ENCODE data around the gene DIPK1B. TPM values are rescaled to one million over a fixed set of nuclear protein-coding genes. Genes with fewer than 3 reads are reported as not detected.
A peak's percentile ranks its signal among the peaks of the same experiment; 100 is the strongest.

Gene DIPK1B
- total RNA-seq, 1 experiment from 2014 or later = 13.3 TPM

DNA sequence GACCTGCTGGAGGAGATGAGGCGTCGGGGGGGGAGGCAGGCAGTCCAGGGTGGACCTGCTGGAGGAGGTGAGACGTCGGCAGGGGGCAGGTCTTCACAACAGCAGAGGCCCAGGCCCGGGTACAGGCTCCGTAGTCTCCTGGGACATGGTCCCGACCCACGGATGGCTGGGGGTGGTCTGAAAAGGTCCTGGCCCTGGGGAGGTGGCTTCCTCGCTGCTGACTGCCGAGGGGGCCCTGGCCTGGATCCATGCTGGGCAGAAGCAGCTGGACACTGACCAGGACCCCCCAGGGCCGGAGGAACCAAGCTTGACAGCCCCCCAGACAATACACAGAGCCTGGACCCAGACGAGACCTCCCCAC is 41.1 kb upstream of the DIPK1B start:
- no peak for DNase-seq
- no peak overlapping the region for H3K4me3 ChIP-seq

DNA sequence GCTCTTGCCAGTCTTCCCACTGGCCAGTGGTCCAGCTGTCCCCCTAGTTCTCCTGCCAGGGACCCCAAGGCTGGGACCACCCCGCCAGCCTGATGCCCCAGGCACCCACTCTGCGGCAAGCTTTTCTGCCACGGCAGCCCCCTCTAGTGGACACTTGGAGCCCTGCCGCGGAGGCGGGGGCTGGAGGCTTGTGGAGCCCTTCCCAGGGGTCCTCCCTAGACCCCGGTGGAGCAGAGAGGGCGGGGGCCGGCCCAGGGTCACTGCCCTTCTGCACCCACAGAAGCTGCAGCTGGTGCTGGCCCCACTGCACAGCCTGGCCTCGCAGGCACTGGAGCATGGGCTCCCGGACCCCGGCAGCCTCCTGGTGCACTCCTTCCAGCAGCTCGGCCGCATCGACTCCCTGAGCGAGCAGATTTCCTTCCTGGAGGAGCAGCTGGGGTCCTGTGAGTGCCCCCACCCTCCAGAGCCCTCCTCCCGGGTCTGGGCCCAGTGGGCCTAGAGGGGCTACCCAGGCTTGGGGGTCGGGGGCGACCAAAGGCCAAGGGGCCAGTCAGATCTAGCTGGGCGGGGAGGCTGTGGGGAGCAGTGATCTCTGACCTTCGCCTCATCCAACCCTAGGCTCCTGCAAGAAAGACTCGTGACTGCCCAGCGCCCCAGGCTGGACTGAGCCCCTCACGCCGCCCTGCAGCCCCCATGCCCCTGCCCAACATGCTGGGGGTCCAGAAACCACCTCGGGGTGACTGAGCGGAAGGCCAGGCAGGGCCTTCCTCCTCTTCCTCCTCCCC is 40.5 kb upstream of the DIPK1B start:
- peak; percentile 26 for DNase-seq
- Histone ChIP-seq H3K9me3 (no peaks in the 10 kb centered on the region), H3K4me3 (no peak overlapping the region), H3K36me3 (peaks cover 6% of the 10 kb centered on the region; the same call in 1 of the 2 replicates), H3K27me3 (no peaks in the 10 kb centered on the region)

More for the DNA sequence above, 41.1 kb upstream of the DIPK1B start:
- H3K27me3 ChIP-seq = no peaks in the 10 kb centered on the region
- H3K36me3 ChIP-seq = peaks cover 4% of the 10 kb centered on the region; the same call in 1 of the 2 replicates
- H3K9me3 ChIP-seq = no peaks in the 10 kb centered on the region

DNA sequence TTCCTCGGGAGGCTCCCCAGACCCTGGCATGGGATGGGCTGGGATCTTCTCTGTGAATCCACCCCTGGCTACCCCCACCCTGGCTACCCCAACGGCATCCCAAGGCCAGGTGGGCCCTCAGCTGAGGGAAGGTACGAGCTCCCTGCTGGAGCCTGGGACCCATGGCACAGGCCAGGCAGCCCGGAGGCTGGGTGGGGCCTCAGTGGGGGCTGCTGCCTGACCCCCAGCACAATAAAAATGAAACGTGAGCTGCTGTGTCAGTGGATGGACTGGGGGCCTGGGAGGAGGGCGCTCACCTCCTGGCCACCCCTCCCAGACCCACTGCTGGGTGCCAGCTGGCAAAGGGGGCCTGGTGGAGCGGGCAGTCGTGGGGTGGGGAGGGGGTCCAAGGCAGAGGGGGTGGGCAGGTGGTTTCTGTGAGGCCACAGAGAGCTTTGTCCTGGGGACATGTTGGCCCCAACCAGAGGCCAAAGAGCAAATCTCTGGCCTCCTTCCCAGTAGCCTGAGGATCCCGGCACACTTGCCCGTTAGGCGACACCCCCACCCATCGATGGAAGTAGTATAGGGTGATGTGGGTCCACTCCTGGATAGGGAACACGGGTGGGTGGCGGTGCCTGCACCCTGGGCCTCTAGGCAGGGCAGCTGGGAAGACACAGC is 39.8 kb upstream of the DIPK1B start:
- Histone ChIP-seq H3K27me3 (no peaks in the 10 kb centered on the region), H3K36me3 (peaks cover 6% of the 10 kb centered on the region; the same call in 1 of the 2 replicates), H3K9me3 (no peaks in the 10 kb centered on the region), H3K4me3 (no peak overlapping the region)
- DNase-seq = no peak

DNA sequence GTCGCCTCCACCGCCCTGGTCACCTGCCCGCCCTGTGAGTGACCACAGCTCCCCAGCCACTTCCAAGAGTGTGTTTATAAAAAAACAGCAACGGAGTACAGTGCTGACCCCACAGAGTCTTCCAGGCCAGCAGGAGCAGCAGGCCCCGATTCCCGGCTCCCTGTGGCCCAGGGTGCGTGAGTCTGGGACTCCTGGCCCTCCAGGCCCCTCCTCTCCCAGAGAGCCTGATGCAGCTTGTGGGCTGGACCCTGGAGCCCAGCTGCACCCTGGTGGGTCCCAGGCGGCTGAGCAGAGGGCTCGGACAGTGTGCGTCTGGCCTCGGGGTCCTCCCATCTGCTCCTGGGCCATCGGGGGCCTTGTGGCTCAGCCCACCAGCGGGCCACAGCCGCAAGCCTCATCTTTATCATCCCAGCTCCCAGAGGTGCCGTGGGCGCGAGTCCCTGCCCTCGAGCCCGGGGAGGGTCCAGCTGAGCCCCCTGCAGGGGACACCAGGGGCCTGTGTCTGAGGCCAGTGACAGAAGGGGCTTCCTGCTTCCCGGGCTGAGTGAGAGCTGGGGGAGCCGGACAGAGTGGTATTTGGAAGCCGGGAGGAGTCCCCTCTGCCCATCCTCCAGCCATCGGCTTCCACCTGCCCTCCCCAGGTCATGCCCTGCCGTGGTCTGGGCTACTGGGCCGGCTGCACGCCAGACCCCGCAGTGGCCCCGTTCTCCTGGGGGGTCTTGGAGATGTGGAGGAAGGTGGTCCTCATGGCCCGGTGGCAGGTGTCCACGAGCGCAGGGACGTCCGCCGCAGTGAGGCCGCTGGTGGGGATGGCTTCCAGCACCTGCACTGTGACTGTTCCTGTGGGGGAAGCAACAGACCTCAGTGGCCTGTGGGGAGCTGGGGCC is 39.0 kb upstream of the DIPK1B start:
- Histone ChIP-seq H3K4me3 (no peak overlapping the region), H3K9me3 (no peaks in the 10 kb centered on the region), H3K36me3 (peaks cover 6% of the 10 kb centered on the region; the same call in 1 of the 2 replicates), H3K27me3 (no peaks in the 10 kb centered on the region)
- DNase-seq = no peak

DNA sequence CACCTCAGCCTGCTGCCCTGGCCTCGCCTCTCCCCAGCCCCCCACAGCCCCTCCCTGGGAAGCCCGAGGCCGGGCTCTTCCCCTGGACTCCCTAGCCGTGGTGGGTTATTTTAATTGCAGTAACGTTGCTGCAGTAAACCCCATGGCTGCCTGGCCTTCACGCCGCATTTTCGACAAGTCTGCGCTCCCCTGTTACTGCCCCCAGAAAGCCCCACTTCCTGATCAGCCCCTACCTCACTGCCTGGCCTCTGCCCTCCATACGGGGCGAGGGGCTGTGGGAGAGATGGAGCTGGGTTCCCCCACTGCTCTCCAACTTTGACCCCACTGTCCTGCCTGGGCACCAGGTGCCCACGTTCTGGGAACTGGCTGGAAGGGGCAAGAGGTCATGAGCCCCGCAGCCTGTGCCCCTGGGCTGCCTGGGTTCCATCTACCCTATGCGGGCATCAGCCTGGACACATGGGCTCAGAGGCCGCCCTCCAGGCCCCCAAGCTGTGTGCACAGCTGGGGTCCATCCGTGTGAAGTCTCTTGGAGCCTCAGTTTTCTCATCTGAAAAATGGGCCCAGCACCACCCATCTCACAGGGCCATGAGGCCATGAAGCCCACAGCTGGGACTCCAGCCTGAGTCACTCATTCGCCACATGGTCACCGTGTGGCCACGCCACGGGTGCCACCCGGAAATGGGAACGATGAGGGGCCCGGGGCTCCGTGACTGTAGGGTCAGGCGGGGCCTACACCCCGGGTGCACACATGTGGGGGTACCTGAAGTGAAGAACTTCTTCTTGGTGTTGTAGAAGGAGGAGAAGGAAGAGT is 38.2 kb upstream of the DIPK1B start:
- DNase-seq = no peak
- H3K9me3 ChIP-seq = no peaks in the 10 kb centered on the region
- no peaks in the 10 kb centered on the region for H3K27me3 ChIP-seq
- H3K4me3 ChIP-seq = no peak overlapping the region
- H3K36me3 ChIP-seq = peaks cover 6% of the 10 kb centered on the region; the same call in 1 of the 2 replicates

DNA sequence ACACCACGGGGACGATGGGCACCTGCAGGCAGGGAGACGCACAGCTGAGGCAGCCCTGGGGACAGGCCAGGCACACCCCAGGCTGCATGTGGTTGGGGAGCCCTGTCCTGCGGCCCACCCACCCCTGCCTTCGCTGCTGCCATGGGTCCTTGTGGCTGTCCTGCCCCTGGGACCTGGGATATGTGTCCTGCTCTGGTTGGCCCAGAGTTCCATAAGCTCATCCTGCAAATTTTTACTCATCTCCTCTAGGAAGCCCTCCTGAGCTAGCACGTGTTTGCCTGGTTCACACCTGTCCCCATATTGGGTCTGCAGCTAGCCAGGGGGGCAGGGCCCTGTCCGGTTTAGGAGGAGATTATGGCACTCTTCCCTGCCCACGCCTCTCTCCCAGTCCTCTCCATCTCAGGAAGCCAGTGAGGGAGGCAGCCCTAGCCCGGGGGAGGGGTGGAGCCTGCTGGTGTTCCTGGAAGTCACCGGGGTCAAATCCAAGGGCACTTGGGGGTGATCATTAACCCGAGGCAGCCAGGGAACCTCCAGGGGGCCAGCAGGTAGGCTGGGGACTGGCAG is 37.5 kb upstream of the DIPK1B start:
- no peak for DNase-seq
- H3K36me3 ChIP-seq = peaks cover 6% of the 10 kb centered on the region; the same call in 1 of the 2 replicates
- H3K27me3 ChIP-seq = no peaks in the 10 kb centered on the region
- no peaks in the 10 kb centered on the region for H3K9me3 ChIP-seq
- no peak overlapping the region for H3K4me3 ChIP-seq

DNA sequence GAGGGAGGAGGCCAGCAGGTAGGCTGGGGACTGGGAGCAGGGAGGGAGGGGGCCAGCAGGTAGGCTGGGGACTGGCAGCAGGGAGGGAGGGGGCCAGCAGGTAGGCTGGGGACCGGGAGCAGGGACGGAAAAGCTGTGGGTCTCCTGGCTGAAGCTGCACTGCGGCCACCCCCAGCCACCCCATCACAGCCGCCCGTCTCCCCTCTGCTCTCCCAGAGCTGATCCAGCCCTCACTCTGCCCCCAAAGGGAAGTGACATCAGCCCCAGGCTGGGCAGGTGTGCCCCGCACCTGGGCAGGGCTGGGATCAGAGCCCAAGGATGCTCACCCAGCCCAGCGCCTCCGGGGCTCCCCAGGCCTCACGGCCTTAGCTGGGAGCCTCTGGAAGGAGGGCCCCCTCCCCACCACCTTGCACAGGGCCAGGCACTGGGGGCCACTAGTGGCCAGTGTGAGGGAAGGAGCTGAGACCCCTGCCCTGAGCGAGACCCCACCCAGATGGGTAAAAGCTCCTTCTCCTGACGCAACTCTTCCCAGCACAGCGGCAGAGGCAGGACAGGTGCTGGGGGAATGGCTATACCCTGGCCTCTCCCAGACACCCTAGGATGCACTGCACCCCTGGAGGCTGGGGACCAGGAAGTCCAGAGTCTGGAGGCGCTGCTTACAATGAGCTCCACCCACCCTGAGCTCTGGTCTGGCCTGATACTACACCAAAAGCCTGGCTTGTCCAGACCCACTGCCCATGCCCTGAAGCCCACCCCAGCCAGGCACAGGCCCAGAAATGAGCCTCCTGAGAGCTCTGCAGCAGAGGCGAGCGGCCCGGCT is 36.7 kb upstream of the DIPK1B start:
- Histone ChIP-seq H3K4me3 (no peak overlapping the region), H3K27me3 (no peaks in the 10 kb centered on the region), H3K36me3 (peaks cover 6% of the 10 kb centered on the region; the same call in 1 of the 2 replicates), H3K9me3 (no peaks in the 10 kb centered on the region)
- DNase-seq = no peak

DNA sequence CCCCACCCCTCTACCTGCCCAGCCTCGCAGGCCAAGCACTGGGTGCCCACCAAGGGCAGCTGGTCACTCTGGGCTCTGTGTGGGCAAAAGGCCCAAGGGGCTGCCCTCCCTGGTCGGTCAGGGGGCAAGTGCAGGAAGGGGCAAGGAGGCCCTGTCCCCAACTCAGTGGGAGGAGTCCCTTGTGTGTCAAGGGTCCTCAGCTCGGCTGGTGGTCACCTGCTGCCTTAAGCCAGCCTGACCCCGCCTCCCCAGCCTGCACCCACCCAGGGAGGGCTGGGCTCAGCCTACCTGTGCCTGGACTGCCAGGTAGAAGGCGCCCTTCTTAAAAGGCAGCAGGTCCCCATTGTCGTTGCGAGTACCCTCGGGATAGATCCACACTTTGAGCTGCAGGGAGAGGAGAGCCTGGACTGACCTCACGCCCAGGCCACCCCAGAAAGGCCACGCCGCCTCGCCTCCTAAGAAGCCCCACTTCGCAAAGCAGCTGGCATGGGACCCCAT is 36.0 kb upstream of the DIPK1B start:
- Histone ChIP-seq H3K4me3 (no peak overlapping the region), H3K9me3 (no peaks in the 10 kb centered on the region), H3K36me3 (peaks cover 6% of the 10 kb centered on the region; the same call in 1 of the 2 replicates), H3K27me3 (no peaks in the 10 kb centered on the region)
- no peak for DNase-seq

DNA sequence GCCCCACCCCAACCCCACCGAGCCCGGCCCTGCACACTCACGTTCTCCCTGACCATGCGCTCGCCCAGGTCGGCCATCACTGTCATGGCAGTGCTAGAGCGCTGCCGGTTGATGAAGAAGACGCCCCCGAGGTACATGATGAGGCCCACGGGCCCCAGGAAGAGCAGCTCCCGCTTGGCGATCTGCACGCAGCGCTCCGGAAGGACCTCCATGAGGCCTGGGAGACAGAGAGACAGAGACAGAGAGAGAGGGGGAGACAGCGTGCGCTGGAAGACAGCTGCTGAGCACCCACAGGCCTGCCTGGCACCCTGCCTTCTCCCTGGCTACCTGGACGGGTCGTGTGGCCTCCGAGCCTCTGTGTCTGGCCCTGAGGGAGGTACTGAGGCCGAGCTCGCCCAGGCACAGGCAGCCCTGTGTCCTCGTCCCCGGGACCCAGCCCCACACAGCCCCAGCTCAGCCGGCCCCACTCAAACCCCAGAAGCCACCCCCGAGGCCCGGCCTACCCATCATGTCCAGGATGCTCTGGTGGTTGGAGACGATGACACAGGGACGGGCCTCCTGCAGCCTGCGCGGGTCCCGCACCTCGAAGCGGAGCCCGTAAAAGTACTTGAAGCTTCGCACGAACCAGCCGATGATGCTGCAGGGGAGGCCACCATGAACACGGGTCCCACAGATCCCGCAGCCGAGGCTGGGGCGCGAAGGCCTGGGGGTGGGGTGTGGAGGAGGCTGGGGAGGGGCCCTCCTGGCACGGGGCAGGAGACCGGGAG is 35.3 kb upstream of the DIPK1B start:
- Histone ChIP-seq H3K27me3 (no peaks in the 10 kb centered on the region), H3K9me3 (no peaks in the 10 kb centered on the region), H3K36me3 (peaks cover 6% of the 10 kb centered on the region; the same call in 1 of the 2 replicates), H3K4me3 (no peak overlapping the region)
- DNase-seq = no peak

DNA sequence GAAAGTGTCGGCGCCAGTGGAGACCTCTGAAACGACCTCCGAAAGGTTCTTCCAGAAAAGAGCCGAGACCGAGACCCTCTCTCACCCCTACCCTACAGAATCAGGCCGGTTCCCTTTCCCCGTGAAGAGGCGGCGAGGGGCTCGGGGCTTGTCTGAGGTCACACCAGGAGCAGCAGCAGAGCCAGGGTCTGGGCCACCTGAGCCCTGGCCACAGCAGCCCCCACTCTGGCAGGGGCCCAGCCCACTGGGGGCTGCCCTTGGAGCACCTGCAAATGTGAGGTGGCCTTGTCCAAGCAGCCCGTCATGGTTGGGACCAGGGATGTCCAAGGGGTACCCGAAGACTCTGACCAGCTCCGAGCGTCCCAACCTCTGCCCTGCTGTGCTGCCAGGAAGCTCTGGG is 34.3 kb upstream of the DIPK1B start:
- Histone ChIP-seq H3K9me3 (no peaks in the 10 kb centered on the region), H3K36me3 (peaks cover 6% of the 10 kb centered on the region; the same call in 1 of the 2 replicates), H3K27me3 (no peaks in the 10 kb centered on the region), H3K4me3 (no peak overlapping the region)
- no peak for DNase-seq

DNA sequence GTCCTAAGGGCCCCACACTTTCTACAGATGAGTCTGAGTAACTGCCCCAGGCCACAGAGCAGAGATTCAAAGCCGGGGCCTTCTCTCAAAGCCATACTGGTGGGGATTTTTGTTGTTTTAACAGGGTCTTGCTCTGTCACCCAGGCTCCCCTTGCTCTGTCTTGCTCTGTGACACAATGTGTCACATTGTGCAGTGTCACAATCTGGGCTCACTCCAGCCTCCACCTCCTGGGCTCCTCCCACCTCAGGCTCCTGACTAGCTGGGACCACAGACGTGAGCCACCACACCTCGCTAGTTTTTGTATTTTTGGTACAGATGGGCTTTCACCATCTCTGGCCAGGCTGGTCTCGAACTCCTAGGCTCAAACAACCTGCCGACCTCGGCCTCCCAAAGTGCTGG is 33.7 kb upstream of the DIPK1B start:
- Histone ChIP-seq H3K4me3 (no peak overlapping the region), H3K27me3 (no peaks in the 10 kb centered on the region), H3K36me3 (peaks cover 6% of the 10 kb centered on the region; the same call in 1 of the 2 replicates), H3K9me3 (no peaks in the 10 kb centered on the region)
- no peak for DNase-seq

DNA sequence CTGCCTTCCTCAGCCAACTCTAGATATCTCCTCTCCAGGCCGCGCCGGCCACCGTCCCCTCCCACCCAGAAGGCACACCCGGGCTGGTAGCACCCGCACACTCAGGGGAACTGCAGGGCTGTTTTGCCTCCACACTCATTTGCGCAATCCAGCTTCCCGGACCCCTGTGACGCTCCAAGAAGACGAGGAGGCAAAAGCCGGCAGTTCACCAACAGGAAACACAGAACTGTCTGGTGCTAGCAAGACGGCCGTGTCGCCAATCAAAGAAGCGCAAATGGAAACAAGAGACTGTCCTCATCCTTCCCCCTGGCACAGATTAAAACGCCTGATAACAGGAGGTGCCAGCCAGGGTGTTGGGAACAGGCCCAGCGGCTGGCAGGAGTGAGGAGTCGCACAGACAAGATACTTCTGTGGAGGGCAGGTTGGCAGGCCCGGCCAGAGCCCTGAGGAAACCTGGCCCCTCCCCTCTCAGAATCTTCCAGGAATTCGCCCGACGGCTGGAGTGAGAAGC is 32.9 kb upstream of the DIPK1B start:
- H3K4me3 ChIP-seq = no peak overlapping the region
- no peaks in the 10 kb centered on the region for H3K9me3 ChIP-seq
- H3K36me3 ChIP-seq = peaks cover 4% of the 10 kb centered on the region; the same call in 1 of the 2 replicates
- no peak for DNase-seq
- no peaks in the 10 kb centered on the region for H3K27me3 ChIP-seq

DNA sequence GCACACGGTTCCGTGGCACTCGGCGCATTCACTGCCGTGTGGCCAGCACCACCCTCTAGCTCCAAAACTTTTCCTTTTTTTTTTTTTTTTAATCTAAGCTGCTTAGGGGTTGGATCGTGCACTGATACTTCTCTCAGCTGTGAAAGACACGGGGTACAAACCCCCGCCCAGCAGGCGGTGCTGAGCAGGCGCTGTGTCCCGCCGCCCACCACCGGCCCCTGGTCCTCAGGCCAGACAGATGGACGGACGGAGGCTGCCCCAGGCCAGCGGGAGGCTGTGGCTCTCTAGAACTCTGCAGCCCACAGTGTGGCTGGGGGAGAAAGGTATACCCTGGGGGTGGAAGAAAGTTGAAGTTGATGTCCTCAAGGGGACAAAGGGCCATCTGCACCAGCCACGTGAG is 31.3 kb upstream of the DIPK1B start:
- no peaks in the 10 kb centered on the region for H3K27me3 ChIP-seq
- H3K9me3 ChIP-seq = no peaks in the 10 kb centered on the region
- no peak overlapping the region for H3K4me3 ChIP-seq
- peaks cover 4% of the 10 kb centered on the region for H3K36me3 ChIP-seq
- DNase-seq = no peak
